ENCODE results near the gene CDC42BPA.
"Not testable (repeated sequence)": the region's sequence is repeated elsewhere in the genome, so short reads cannot be mapped to it uniquely, and the experiment has no call there.

Gene CDC42BPA

GRCh38 chr1:227058321-227058751, 260.0 kb downstream of the CDC42BPA start:
- no peak for DNase-seq

- DNase-seq: no peak
Measured at GRCh38 chr1:227049253-227049652, 269.0 kb downstream of the CDC42BPA start.

- no peak for DNase-seq
Measured at GRCh38 chr1:227043755-227044154, 274.5 kb downstream of the CDC42BPA start.

- DNase-seq: no peak
Measured at GRCh38 chr1:227042292-227042691, 276.0 kb downstream of the CDC42BPA start.

GRCh38 chr1:227038401-227038800, 279.9 kb downstream of the CDC42BPA start:
- no peak for DNase-seq

GRCh38 chr1:227037121-227037520, 281.2 kb downstream of the CDC42BPA start:
- DNase-seq: no peak

- no peak for DNase-seq
Measured at GRCh38 chr1:227035316-227035715, 283.0 kb downstream of the CDC42BPA start.

GRCh38 chr1:227033880-227034279, 284.4 kb downstream of the CDC42BPA start:
- no peak for DNase-seq

- no peak for DNase-seq
Measured at GRCh38 chr1:227032396-227032795, 285.9 kb downstream of the CDC42BPA start.

GRCh38 chr1:227016990-227017389, 301.3 kb downstream of the CDC42BPA start:
- no peak for DNase-seq

- no peak for DNase-seq
Measured at GRCh38 chr1:227010645-227011044, 307.6 kb downstream of the CDC42BPA start.

GRCh38 chr1:227009937-227010336, 308.4 kb downstream of the CDC42BPA start:
- DNase-seq: no peak

- no peak for DNase-seq
Measured at GRCh38 chr1:227006226-227006796, 312.0 kb downstream of the CDC42BPA start.

- DNase-seq: no peak
Measured at GRCh38 chr1:227004796-227005195, 313.5 kb downstream of the CDC42BPA start.

- DNase-seq: no peak
Measured at GRCh38 chr1:227003165-227003564, 315.1 kb downstream of the CDC42BPA start.

- no peak for DNase-seq
Measured at GRCh38 chr1:227002531-227003049, 315.7 kb downstream of the CDC42BPA start.

- not testable (repeated sequence) for DNase-seq
Measured at GRCh38 chr1:226999579-226999978, 318.7 kb downstream of the CDC42BPA start.

- DNase-seq: no peak
Measured at GRCh38 chr1:226995365-226996332, 322.6 kb downstream of the CDC42BPA start.

- DNase-seq: no peak
Measured at GRCh38 chr1:226994586-226995364, 323.5 kb downstream of the CDC42BPA start.

GRCh38 chr1:226993814-226994585, 324.3 kb downstream of the CDC42BPA start:
- no peak for DNase-seq

GRCh38 chr1:226991920-226992319, 326.4 kb downstream of the CDC42BPA start:
- DNase-seq: no peak

GRCh38 chr1:226990133-226990716, 328.1 kb downstream of the CDC42BPA start:
- DNase-seq: peak; percentile 25

All from CD4-positive, alpha-beta T cell treated with Interleukin-21 for 1 hour (primary cell).